Activated naive CD8-positive, alpha-beta T cell treated with anti-CD3 and anti-CD28 coated beads, Interleukin-2, amount 10 ng/mL, durations not matched to agents 7 days and 5 days (primary cell): ENCODE measurements around the gene SS18. TPM values are rescaled to one million over a fixed set of nuclear protein-coding genes. Genes with fewer than 3 reads are reported as not detected.
"Not testable (repeated sequence)": the region's sequence is repeated elsewhere in the genome, so short reads cannot be mapped to it uniquely, and the experiment has no call there.

Experiments
- ATAC-seq: fragments of 150-1000 bp; cut with Tn5 transposase; one replicate; pipeline ENCODE4 v1.10.0; 2021; ENCODE audit warnings: low read depth, moderate library complexity
- POLR2A ChIA-PET: fragments of 350-600 bp; sonication (Branson Sonifier 250); formaldehyde crosslinking; loops from one replicate; lab custom pipeline; 2021; ENCODE audit warnings: antibody characterized with exemption; lab: Charles Lee
- DNase-seq: peaks from one replicate; pipeline ENCODE4 v3.0.0; 2021
- H3K27ac Mint-ChIP-seq: one replicate; pipeline ENCODE4 v1.8.0; 2022; ENCODE audit warnings: mild to moderate bottlenecking, mixed read lengths
- H3K27me3 Mint-ChIP-seq: one replicate; pipeline ENCODE4 v1.8.0; 2022; ENCODE audit warnings: mild to moderate bottlenecking, moderate library complexity, mixed read lengths
- H3K36me3 Mint-ChIP-seq: one replicate; pipeline ENCODE4 v1.8.0; 2021; ENCODE audit warnings: mild to moderate bottlenecking, mixed read lengths
- H3K4me1 Mint-ChIP-seq: one replicate; pipeline ENCODE4 v1.8.0; 2021; ENCODE audit warnings: mixed read lengths
- H3K4me3 Mint-ChIP-seq: one replicate; pipeline ENCODE4 v1.8.0; 2022; ENCODE audit warnings: mild to moderate bottlenecking, moderate library complexity, mixed read lengths
- H3K9me3 Mint-ChIP-seq: one replicate; pipeline ENCODE4 v1.8.0; 2021; ENCODE audit warnings: mixed read lengths
- total RNA-seq, 2 experiments: library from RNA; stranded (reverse); gene quantifications; one replicate each; pipeline ENCODE4 v1.2.3, GENCODE V29; 2021

The SS18 gene
- 10 to 100 TPM; 64.3 to 67.4 TPM for total RNA-seq

GRCh38 chr18:26090130-26091046 is at the start of gene SS18:
TSS of gene SS18 (minus strand) at chr18:26090613. CDS start at chr18:26090569, 44 bp downstream.
- Mint-ChIP-seq H3K27ac (peak within 1 kb of the TSS; percentile 98), H3K36me3 (peaks cover 9% of the 10 kb centered on the region), H3K27me3 (no peaks in the 10 kb centered on the region), H3K9me3 (no peaks in the 10 kb centered on the region), H3K4me3 (peak within 1 kb of the TSS; percentile 98), H3K4me1 (peaks cover 24% of the 10 kb centered on the region)
- DNase-seq = peak; percentile 90
- ATAC-seq = peak; percentile 85
- POLR2A ChIA-PET = interaction anchor here (1.0 to 1.5 kb wide), 2 partner anchors 43 to 136 kb away, joined by 3 read pairs; partner anchors contain the start of gene PSMA8

GRCh38 chr18:26135548-26135947 is 45.1 kb upstream of the SS18 start:
- no peak overlapping the region for H3K27ac Mint-ChIP-seq
- no peak for ATAC-seq

GRCh38 chr18:26134107-26134506 is 43.7 kb upstream of the SS18 start:
- no peaks in the 10 kb centered on the region for H3K9me3 Mint-ChIP-seq
- DNase-seq (no peak), ATAC-seq (peak; percentile 53)
- no peaks in the 10 kb centered on the region for H3K27me3 Mint-ChIP-seq
- no peaks in the 10 kb centered on the region for H3K36me3 Mint-ChIP-seq
- H3K4me1 Mint-ChIP-seq = peaks cover 4% of the 10 kb centered on the region
- peak overlapping the region; percentile 78 for H3K4me3 Mint-ChIP-seq
- peak overlapping the region; percentile 84 for H3K27ac Mint-ChIP-seq
- POLR2A ChIA-PET = interaction anchor here (0.8 to 1.0 kb wide), 2 partner anchors 43 to 93 kb away, joined by 3 read pairs; partner anchors contain the start of genes SS18 and TAF4B

More at GRCh38 chr18:26135548-26135947, 45.1 kb upstream of the SS18 start:
- Mint-ChIP-seq H3K9me3 (no peaks in the 10 kb centered on the region), H3K4me1 (peaks cover 4% of the 10 kb centered on the region), H3K27me3 (no peaks in the 10 kb centered on the region), H3K36me3 (peaks cover 3% of the 10 kb centered on the region), H3K4me3 (no peak overlapping the region)
- no peak for DNase-seq
- POLR2A ChIA-PET = no interaction called here

- Mint-ChIP-seq H3K4me1 (peaks cover 4% of the 10 kb centered on the region), H3K36me3 (no peaks in the 10 kb centered on the region), H3K27ac (peak within 1 kb of the TSS; percentile 84), H3K9me3 (no peaks in the 10 kb centered on the region), H3K27me3 (no peaks in the 10 kb centered on the region), H3K4me3 (peak within 1 kb of the TSS; percentile 78)
- peak; percentile 84 for ATAC-seq
- peak; percentile 64 for DNase-seq
- POLR2A ChIA-PET = interaction anchor here (0.8 to 1.0 kb wide), 2 partner anchors 43 to 93 kb away, joined by 3 read pairs; partner anchors contain the start of genes SS18 and TAF4B
Measured at GRCh38 chr18:26133652-26134051, 43.2 kb upstream of the SS18 start, which contains the start of gene PSMA8. TSS of gene PSMA8 (plus strand) at chr18:26133869. CDS start at chr18:26133966, 97 bp downstream.

- H3K4me3 Mint-ChIP-seq, H3K36me3 Mint-ChIP-seq, POLR2A ChIA-PET, H3K4me1 Mint-ChIP-seq, ATAC-seq, H3K27me3 Mint-ChIP-seq, H3K27ac Mint-ChIP-seq, H3K9me3 Mint-ChIP-seq, DNase-seq: not testable (repeated sequence)
Measured at GRCh38 chr18:26128192-26128591, 37.8 kb upstream of the SS18 start.

GRCh38 chr18:26127786-26128185 is 37.4 kb upstream of the SS18 start:
- Mint-ChIP-seq H3K27me3 (no peaks in the 10 kb centered on the region), H3K4me3 (no peak overlapping the region), H3K4me1 (peaks cover 3% of the 10 kb centered on the region), H3K9me3 (peaks cover 9% of the 10 kb centered on the region), H3K36me3 (no peaks in the 10 kb centered on the region), H3K27ac (no peak overlapping the region)
- POLR2A ChIA-PET = no interaction called here
- ATAC-seq (no peak), DNase-seq (no peak)

- DNase-seq, H3K36me3 Mint-ChIP-seq, H3K4me3 Mint-ChIP-seq, ATAC-seq, H3K27me3 Mint-ChIP-seq, H3K4me1 Mint-ChIP-seq, H3K27ac Mint-ChIP-seq, POLR2A ChIA-PET: not testable (repeated sequence)
- H3K9me3 Mint-ChIP-seq = peaks cover 15% of the 10 kb centered on the region
Measured at GRCh38 chr18:26121994-26122393, 31.6 kb upstream of the SS18 start.

- no peak for DNase-seq
- POLR2A ChIA-PET = no interaction called here
- H3K9me3 Mint-ChIP-seq = peaks cover 15% of the 10 kb centered on the region
Measured at GRCh38 chr18:26121476-26121875, 31.1 kb upstream of the SS18 start.

GRCh38 chr18:26119246-26119645 is 28.8 kb upstream of the SS18 start:
- Mint-ChIP-seq H3K27ac (no peak overlapping the region), H3K36me3 (no peaks in the 10 kb centered on the region), H3K27me3 (peaks cover 3% of the 10 kb centered on the region)

More at GRCh38 chr18:26121476-26121875, 31.1 kb upstream of the SS18 start:
- no peaks in the 10 kb centered on the region for H3K36me3 Mint-ChIP-seq
- ATAC-seq = no peak
- H3K27ac Mint-ChIP-seq = no peak overlapping the region
- H3K4me1 Mint-ChIP-seq = peaks cover 1% of the 10 kb centered on the region
- no peak overlapping the region for H3K4me3 Mint-ChIP-seq
- H3K27me3 Mint-ChIP-seq = peaks cover 3% of the 10 kb centered on the region

GRCh38 chr18:26104035-26104434 is 13.6 kb upstream of the SS18 start:
- no peaks in the 10 kb centered on the region for H3K27me3 Mint-ChIP-seq
- peaks cover 1% of the 10 kb centered on the region for H3K36me3 Mint-ChIP-seq
- no peak overlapping the region for H3K4me3 Mint-ChIP-seq
- POLR2A ChIA-PET = no interaction called here
- H3K27ac Mint-ChIP-seq = no peak overlapping the region
- no peak for DNase-seq
- ATAC-seq = no peak
- no peaks in the 10 kb centered on the region for H3K4me1 Mint-ChIP-seq
- peaks cover 1% of the 10 kb centered on the region for H3K9me3 Mint-ChIP-seq

More at GRCh38 chr18:26119246-26119645, 28.8 kb upstream of the SS18 start:
- ATAC-seq (no peak), DNase-seq (no peak)
- POLR2A ChIA-PET = no interaction called here
- Mint-ChIP-seq H3K9me3 (peaks cover 18% of the 10 kb centered on the region), H3K4me1 (no peaks in the 10 kb centered on the region), H3K4me3 (no peak overlapping the region)

GRCh38 chr18:26103579-26103978 is 13.2 kb upstream of the SS18 start:
- POLR2A ChIA-PET = no interaction called here
- DNase-seq (peak; percentile 39), ATAC-seq (no peak)
- Mint-ChIP-seq H3K9me3 (no peaks in the 10 kb centered on the region), H3K4me3 (no peak overlapping the region), H3K27ac (no peak overlapping the region), H3K4me1 (no peaks in the 10 kb centered on the region), H3K27me3 (no peaks in the 10 kb centered on the region), H3K36me3 (peaks cover 3% of the 10 kb centered on the region)

GRCh38 chr18:26097563-26097962 is 7.2 kb upstream of the SS18 start:
- ATAC-seq (no peak), DNase-seq (no peak)
- Mint-ChIP-seq H3K27ac (no peak overlapping the region), H3K27me3 (no peaks in the 10 kb centered on the region), H3K9me3 (peaks cover 4% of the 10 kb centered on the region), H3K4me1 (peaks cover 1% of the 10 kb centered on the region), H3K4me3 (no peak overlapping the region), H3K36me3 (peaks cover 4% of the 10 kb centered on the region)
- POLR2A ChIA-PET = no interaction called here

- Mint-ChIP-seq H3K4me3 (no peak overlapping the region), H3K36me3 (peaks cover 4% of the 10 kb centered on the region), H3K9me3 (peaks cover 4% of the 10 kb centered on the region), H3K27ac (no peak overlapping the region), H3K4me1 (peaks cover 1% of the 10 kb centered on the region), H3K27me3 (no peaks in the 10 kb centered on the region)
- DNase-seq = no peak
- POLR2A ChIA-PET = no interaction called here
- ATAC-seq = no peak
Measured at GRCh38 chr18:26096852-26097251, 6.4 kb upstream of the SS18 start.
